Right lobe of liver (tissue), 4 donors: Measurements from ENCODE around the gene HHAT.

Experiments
- POLR2A ChIP-seq: fragments of 450-650 bp; IDR thresholded peaks from one replicate; pipeline ENCODE4 v1.6.1; 2017; ENCODE audit warnings: antibody characterized with exemption, mild to moderate bottlenecking
- TF ChIP-seq, protein P1 (sequence below), 4 donors: fragments of 200-600 bp in 3 of 4; fragments of 450-650 bp in 1 of 4; IDR thresholded peaks; one replicate each; pipeline versions ENCODE4 v1.5.1 to v1.8.0; 2016 to 2022; ENCODE audit warnings: antibody characterized with exemption in 4 of 4, mild to moderate bottlenecking in 2 of 4
- donor health status: DM: no; HTN: no; CAD: no.
- donor health status: DM: no; HTN: no; CAD: no.
- donor health status: DM: no; HTN: yes; CAD: no.

DNA sequence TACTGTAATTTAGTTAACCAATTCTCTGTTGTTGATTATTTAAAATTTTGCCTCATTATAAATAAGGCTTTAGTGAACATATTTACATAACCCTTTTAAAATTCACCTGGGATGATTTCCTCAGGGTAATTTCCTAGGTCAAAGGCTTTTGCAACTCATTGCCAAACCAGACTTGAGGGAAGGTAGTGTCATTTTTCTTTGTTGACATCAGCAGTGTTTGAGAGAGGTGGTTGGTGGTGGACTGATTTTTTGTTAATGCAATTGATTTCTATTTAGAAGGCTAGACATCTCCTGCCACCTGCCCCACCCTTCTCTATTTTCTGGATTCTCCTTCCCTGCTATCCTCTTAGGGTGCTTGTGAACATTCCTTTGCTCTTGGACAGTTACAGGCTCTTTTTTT is 116.8 kb downstream of the HHAT start:
- TF ChIP-seq, protein P1, sequence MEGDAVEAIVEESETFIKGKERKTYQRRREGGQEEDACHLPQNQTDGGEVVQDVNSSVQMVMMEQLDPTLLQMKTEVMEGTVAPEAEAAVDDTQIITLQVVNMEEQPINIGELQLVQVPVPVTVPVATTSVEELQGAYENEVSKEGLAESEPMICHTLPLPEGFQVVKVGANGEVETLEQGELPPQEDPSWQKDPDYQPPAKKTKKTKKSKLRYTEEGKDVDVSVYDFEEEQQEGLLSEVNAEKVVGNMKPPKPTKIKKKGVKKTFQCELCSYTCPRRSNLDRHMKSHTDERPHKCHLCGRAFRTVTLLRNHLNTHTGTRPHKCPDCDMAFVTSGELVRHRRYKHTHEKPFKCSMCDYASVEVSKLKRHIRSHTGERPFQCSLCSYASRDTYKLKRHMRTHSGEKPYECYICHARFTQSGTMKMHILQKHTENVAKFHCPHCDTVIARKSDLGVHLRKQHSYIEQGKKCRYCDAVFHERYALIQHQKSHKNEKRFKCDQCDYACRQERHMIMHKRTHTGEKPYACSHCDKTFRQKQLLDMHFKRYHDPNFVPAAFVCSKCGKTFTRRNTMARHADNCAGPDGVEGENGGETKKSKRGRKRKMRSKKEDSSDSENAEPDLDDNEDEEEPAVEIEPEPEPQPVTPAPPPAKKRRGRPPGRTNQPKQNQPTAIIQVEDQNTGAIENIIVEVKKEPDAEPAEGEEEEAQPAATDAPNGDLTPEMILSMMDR (IDR thresholded peaks at IDR 0.05): no peak
- no peak for TF ChIP-seq POLR2A
